K562 (cell line): Measurements from ENCODE around the gene EPHB2. TPM values are rescaled to one million over a fixed set of nuclear protein-coding genes. Genes with fewer than 3 reads are reported as not detected.

Experiments
- ATAC-seq: fragments of 200-7000 bp; cut with Tn5 transposase; 3 replicates; pipeline ENCODE4 v1.9.1; 2020; ENCODE audit warnings: moderate library complexity
- BruUV-seq: library from RNA; stranded (reverse); fragments of 400-500 nt; replicated peaks from 2 replicates; lab custom pipeline; 2021; lab: Mats Ljungman, UMichigan
- CTCF ChIA-PET: fragments of 300-600 bp; formaldehyde crosslinking; extraction: SDS; loops from one replicate; lab custom pipeline; 2021; ENCODE audit warnings: low intra/inter-chr PET ratio; lab: Yijun Ruan, JAX
- POLR2A ChIA-PET: fragments of 300-600, 350-650 bp; sonication (Branson Sonifier 250); formaldehyde crosslinking; extraction: SDS; loops from one replicate; lab custom pipeline; 2021; ENCODE audit warnings: antibody characterized with exemption, inconsistent platforms; lab: Yijun Ruan, JAX
- DNase-seq, 4 experiments: peaks; one replicate each; pipeline versions ENCODE4 v3.0.0 to v3.0.0-alpha.2; 2011 to 2018; ENCODE audit warnings: low spot score in 3 of 4, mixed read lengths in 3 of 4; ENCODE audit errors: extremely low read depth in 1 of 4
- FAIRE-seq: peaks from 2 replicates; lab custom pipeline; 2011; peaks lifted over from hg19 to GRCh38; lab: Jason Lieb, UNC
- H2AFZ ChIP-seq: 2 replicates; pipeline ENCODE4 v1.6.0; 2011; ENCODE audit warnings: low read depth, low read length, control low read depth, inconsistent platforms
- H3K27ac ChIP-seq: fragments of 200-600 bp; 3 replicates; pipeline ENCODE4 v1.8.0; 2011; ENCODE audit warnings: low read depth, mild to moderate bottlenecking, control low read depth, inconsistent platforms, low read length, moderate library complexity, mixed read lengths; ENCODE audit errors: extremely low read depth
- H3K27me3 ChIP-seq, 2 experiments: fragments of 300-600 bp in 1 of 2; 2 replicates in 1 of 2; 3 replicates in 1 of 2; pipeline versions ENCODE4 v1.6.0 to v1.8.0; 2011; ENCODE audit warnings: inconsistent platforms in 2 of 2, low read length in 2 of 2, mild to moderate bottlenecking in 1 of 2, mixed read lengths in 1 of 2, moderate library complexity in 1 of 2; ENCODE audit not compliant: control insufficient read depth in 2 of 2, insufficient read depth in 2 of 2
- H3K36me3 ChIP-seq: fragments of 300-600 bp; 3 replicates; pipeline ENCODE4 v1.8.0; 2011; ENCODE audit warnings: mild to moderate bottlenecking, low read length, inconsistent platforms; ENCODE audit not compliant: control insufficient read depth, insufficient read depth
- H3K4me1 ChIP-seq, 2 experiments: fragments of 200-600 bp in 1 of 2; replicated peaks in 1 of 2; 2 replicates in 1 of 2; 3 replicates in 1 of 2; pipeline versions ENCODE4 v1.5.1 to v1.8.0; 2011; ENCODE audit warnings: inconsistent platforms in 2 of 2, low read length in 2 of 2, mild to moderate bottlenecking in 1 of 2, mixed read lengths in 1 of 2, moderate library complexity in 1 of 2; ENCODE audit not compliant: control insufficient read depth in 2 of 2, insufficient read depth in 2 of 2
- H3K4me2 ChIP-seq: 2 replicates; pipeline ENCODE4 v1.6.1; 2011; ENCODE audit warnings: low read length, control low read depth, inconsistent platforms, mixed read lengths; ENCODE audit not compliant: insufficient read depth
- H3K4me3 ChIP-seq: fragments of 200-600 bp; sonication (generic), shearing (Covaris generic); 2 replicates; pipeline ENCODE4 v1.5.1; 2016; ENCODE audit warnings: control low read depth, inconsistent platforms
- H3K79me2 ChIP-seq: fragments of 200-600 bp; 3 replicates; pipeline ENCODE4 v1.8.0; 2011; ENCODE audit warnings: low read length, inconsistent platforms; ENCODE audit not compliant: control insufficient read depth, insufficient read depth
- H3K9ac ChIP-seq, 2 experiments: 2 replicates each; pipeline versions ENCODE4 v1.6.0 to v1.6.1; 2011; ENCODE audit warnings: low read depth in 2 of 2, low read length in 2 of 2, control low read depth in 1 of 2, inconsistent platforms in 1 of 2, mild to moderate bottlenecking in 1 of 2, mixed read lengths in 1 of 2; ENCODE audit not compliant: insufficient read depth in 1 of 2
- H3K9me1 ChIP-seq: one replicate; pipeline ENCODE4 v1.6.0; 2011; ENCODE audit warnings: inconsistent platforms, mild to moderate bottlenecking, low read length, moderate library complexity; ENCODE audit not compliant: control insufficient read depth, insufficient read depth
- H3K9me3 ChIP-seq: replicated peaks from 2 replicates; pipeline ENCODE4 v1.5.1; 2011; ENCODE audit warnings: low read depth, low read length, inconsistent platforms; ENCODE audit not compliant: control insufficient read depth, insufficient read depth
- H4K20me1 ChIP-seq: replicated peaks from 2 replicates; pipeline ENCODE4 v1.6.1; 2011; ENCODE audit warnings: low read length, inconsistent platforms, mixed read lengths; ENCODE audit not compliant: control insufficient read depth, insufficient read depth
- ARHGAP35 ChIP-seq: fragments of 450-650 bp; IDR thresholded peaks from 2 replicates; pipeline ENCODE4 v1.6.1; 2018; ENCODE audit not compliant: partially characterized antibody
- CAMTA2 ChIP-seq: fragments of 250-450 bp; sonication (Bioruptor Pico); conservative IDR thresholded peaks from 2 replicates; pipeline ENCODE4 v1.5.1; 2022
- MEIS2 ChIP-seq: fragments of 450-650 bp; IDR thresholded peaks from 2 replicates; pipeline ENCODE4 v1.6.1; 2014; ENCODE audit warnings: mild to moderate bottlenecking; ENCODE audit not compliant: partially characterized antibody
- NBN ChIP-seq: fragments of 450-650 bp; IDR thresholded peaks from 2 replicates; pipeline ENCODE4 v1.6.1; 2016; ENCODE audit warnings: low read depth, mild to moderate bottlenecking
- PBX2 ChIP-seq, 2 experiments: IDR thresholded peaks in 1 of 2; conservative IDR thresholded peaks in 1 of 2; 2 replicates each; pipeline ENCODE4 v1.6.1; 2016; ENCODE audit warnings: low read depth in 2 of 2, mild to moderate bottlenecking in 1 of 2, missing compliant biosample characterization in 1 of 2, missing genetic modification characterization in 1 of 2, moderate library complexity in 1 of 2
- PKNOX1 ChIP-seq: fragments of 450-650 bp; IDR thresholded peaks from 2 replicates; pipeline ENCODE4 v1.6.1; 2016
- PML ChIP-seq: IDR thresholded peaks from 2 replicates; pipeline ENCODE4 v1.6.1; 2012; ENCODE audit warnings: low read length, inconsistent platforms
- SMAD4 ChIP-seq: fragments of 250-450 bp; sonication (Bioruptor Pico); conservative IDR thresholded peaks from 2 replicates; pipeline ENCODE4 v1.8.0; 2021; ENCODE audit warnings: inconsistent platforms, mild to moderate bottlenecking, moderate library complexity
- ZFP36 ChIP-seq: fragments of 150-350 bp; IDR thresholded peaks from 2 replicates; pipeline ENCODE4 v1.6.1; 2018; ENCODE audit warnings: low read length, low read depth; ENCODE audit not compliant: partially characterized antibody
- WGBS: fragments of 100-300 bp; shearing (Covaris generic); methylation state at CpG from one replicate; pipeline ENCODE4 v1.1.6; 2016; ENCODE audit warnings: low coverage, mixed read lengths; ENCODE audit not compliant: insufficient coverage; ENCODE audit errors: missing lambda C conversion rate; 5-methylcytosine and 5-hydroxymethylcytosine counted together
- in situ Hi-C: fragments of 300-500 bp; cut with MboI; formaldehyde crosslinking; loops from 4 replicates; pipeline ENCODE4 v1.15.0; 2018; ENCODE audit warnings: inconsistent platforms, mixed read lengths
- intact Hi-C: fragments of 100-400 bp; cut with micrococcal nuclease; formaldehyde crosslinking; loops from 2 replicates; pipeline ENCODE4 v1.14.2; 2022
- polyA plus RNA-seq, 8 experiments: library from polyadenylated mRNA; depleted of rRNA in 4 of 8; stranded (reverse) in 5 of 8; unstranded in 3 of 8; fragments of >200 nt; fragmentation: Nextera tagmentation in 2 of 8; fragmentation: Illumina TruSeq in 1 of 8; extraction: Ambion mirVana in 2 of 8; extraction: Trizol in 1 of 8; gene quantifications; 2 replicates each; pipeline versions ENCODE4 v1.2.1 to v1.2.3, GENCODE V29; 2011 to 2014; ENCODE audit warnings: inconsistent platforms in 1 of 8, missing spikeins in 1 of 8
- total RNA-seq, 7 experiments: library from RNA; depleted of rRNA in 6 of 7; stranded (reverse); fragments of >200 nt in 6 of 7; fragmentation: Illumina TruSeq in 2 of 7; extraction: Trizol in 2 of 7; gene quantifications; 2 replicates each; pipeline versions ENCODE4 v1.2.1 to v1.2.3, GENCODE V29; 2011 to 2021; ENCODE audit warnings: low replicate concordance in 1 of 7
- TF ChIP-seq, protein P1 (sequence below): sonication (generic); formaldehyde crosslinking; IDR thresholded peaks from 2 replicates; pipeline ENCODE4 v1.8.0; 2023; ENCODE audit warnings: missing genetic modification reagents, mild to moderate bottlenecking, borderline replicate concordance
- TF ChIP-seq, protein P2 (sequence below): fragments of 250-450 bp; sonication (Bioruptor Pico); IDR thresholded peaks from 2 replicates; pipeline ENCODE4 v1.9.0; 2021; ENCODE audit warnings: mild to moderate bottlenecking

EPHB2 gene
- total and polyA plus RNA-seq, 9 of the 15 experiments (the other 6 are each of a cell fraction or from before 2014, with no cell fraction given) = not detected

- H4K20me1 ChIP-seq = peaks cover under 1% of the 10 kb centered on the region; the same call in 1 of the 2 replicates
- no peak for FAIRE-seq
- peaks cover 34 to 95% of the 10 kb centered on the region in 2 experiments for H3K27me3 ChIP-seq
- no peaks in the 10 kb centered on the region for H3K79me2 ChIP-seq
- no peak for TF ChIP-seq CAMTA2 (CRISPR knock-in tag)
- no peak for TF ChIP-seq ZFP36
- no peak for TF ChIP-seq PML
- TF ChIP-seq PBX2 (CRISPR knock-in tag; IDR thresholded peaks at IDR 0.05; ENCODE audit: low read depth) = no peak
- 0 out of 2 replicates have a peak, but pooled peaks have one; percentile 38 for TF ChIP-seq PBX2 (tag; conservative IDR thresholded peaks at IDR 0.05; ENCODE audit: low read depth)
- TF ChIP-seq NBN = no peak
- TF ChIP-seq MEIS2 = peak; percentile 54
- TF ChIP-seq, protein P1, sequence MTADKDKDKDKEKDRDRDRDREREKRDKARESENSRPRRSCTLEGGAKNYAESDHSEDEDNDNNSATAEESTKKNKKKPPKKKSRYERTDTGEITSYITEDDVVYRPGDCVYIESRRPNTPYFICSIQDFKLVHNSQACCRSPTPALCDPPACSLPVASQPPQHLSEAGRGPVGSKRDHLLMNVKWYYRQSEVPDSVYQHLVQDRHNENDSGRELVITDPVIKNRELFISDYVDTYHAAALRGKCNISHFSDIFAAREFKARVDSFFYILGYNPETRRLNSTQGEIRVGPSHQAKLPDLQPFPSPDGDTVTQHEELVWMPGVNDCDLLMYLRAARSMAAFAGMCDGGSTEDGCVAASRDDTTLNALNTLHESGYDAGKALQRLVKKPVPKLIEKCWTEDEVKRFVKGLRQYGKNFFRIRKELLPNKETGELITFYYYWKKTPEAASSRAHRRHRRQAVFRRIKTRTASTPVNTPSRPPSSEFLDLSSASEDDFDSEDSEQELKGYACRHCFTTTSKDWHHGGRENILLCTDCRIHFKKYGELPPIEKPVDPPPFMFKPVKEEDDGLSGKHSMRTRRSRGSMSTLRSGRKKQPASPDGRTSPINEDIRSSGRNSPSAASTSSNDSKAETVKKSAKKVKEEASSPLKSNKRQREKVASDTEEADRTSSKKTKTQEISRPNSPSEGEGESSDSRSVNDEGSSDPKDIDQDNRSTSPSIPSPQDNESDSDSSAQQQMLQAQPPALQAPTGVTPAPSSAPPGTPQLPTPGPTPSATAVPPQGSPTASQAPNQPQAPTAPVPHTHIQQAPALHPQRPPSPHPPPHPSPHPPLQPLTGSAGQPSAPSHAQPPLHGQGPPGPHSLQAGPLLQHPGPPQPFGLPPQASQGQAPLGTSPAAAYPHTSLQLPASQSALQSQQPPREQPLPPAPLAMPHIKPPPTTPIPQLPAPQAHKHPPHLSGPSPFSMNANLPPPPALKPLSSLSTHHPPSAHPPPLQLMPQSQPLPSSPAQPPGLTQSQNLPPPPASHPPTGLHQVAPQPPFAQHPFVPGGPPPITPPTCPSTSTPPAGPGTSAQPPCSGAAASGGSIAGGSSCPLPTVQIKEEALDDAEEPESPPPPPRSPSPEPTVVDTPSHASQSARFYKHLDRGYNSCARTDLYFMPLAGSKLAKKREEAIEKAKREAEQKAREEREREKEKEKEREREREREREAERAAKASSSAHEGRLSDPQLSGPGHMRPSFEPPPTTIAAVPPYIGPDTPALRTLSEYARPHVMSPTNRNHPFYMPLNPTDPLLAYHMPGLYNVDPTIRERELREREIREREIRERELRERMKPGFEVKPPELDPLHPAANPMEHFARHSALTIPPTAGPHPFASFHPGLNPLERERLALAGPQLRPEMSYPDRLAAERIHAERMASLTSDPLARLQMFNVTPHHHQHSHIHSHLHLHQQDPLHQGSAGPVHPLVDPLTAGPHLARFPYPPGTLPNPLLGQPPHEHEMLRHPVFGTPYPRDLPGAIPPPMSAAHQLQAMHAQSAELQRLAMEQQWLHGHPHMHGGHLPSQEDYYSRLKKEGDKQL = no peak
- peak; percentile 39 for TF ChIP-seq PKNOX1
- TF ChIP-seq ARHGAP35 = no peak
- no peak for TF ChIP-seq SMAD4
- TF ChIP-seq, protein P2, sequence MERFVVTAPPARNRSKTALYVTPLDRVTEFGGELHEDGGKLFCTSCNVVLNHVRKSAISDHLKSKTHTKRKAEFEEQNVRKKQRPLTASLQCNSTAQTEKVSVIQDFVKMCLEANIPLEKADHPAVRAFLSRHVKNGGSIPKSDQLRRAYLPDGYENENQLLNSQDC = no peak
- no peak overlapping the region for H3K27ac ChIP-seq
- ChIA-PET POLR2A (interaction anchor here (0.6 to 1.2 kb wide), 5 partner anchors 14 to 78 kb away, joined by 3 to 5 read pairs (median 4); no protein-coding TSS in a partner anchor), CTCF (no interaction called here)
- no peak overlapping the region for H2AFZ ChIP-seq
- in situ Hi-C loops (no loop called here), intact Hi-C loops (no loop called here)
- ATAC-seq = no peak
- no peak overlapping the region for H3K4me3 ChIP-seq
- no peak for DNase-seq
- H3K9me1 ChIP-seq = no peaks in the 10 kb centered on the region
- 6% methylated on average over 2 of the region's 2 CpGs for WGBS
- H3K4me2 ChIP-seq = no peak overlapping the region
- no TSS peak for BruUV-seq
- H3K4me1 ChIP-seq = no peaks in the 10 kb centered on the region; a peak in 1 of 5 replicates
- H3K36me3 ChIP-seq = no peaks in the 10 kb centered on the region
- no peaks in the 10 kb centered on the region for H3K9me3 ChIP-seq
- no peak overlapping the region for H3K9ac ChIP-seq
Observed at GRCh38 chr1:22848405-22848804, 137.8 kb downstream of the EPHB2 start.
